H9 (cell line): Measurements from ENCODE around the gene SLC24A3. TPM values are rescaled to one million over a fixed set of nuclear protein-coding genes. Genes with fewer than 3 reads are reported as not detected.

Source experiments
- DNase-seq: peaks from one replicate; pipeline ENCODE4 v3.0.0-alpha.2; 2017
- H2AFZ ChIP-seq: one replicate; pipeline ENCODE4 v1.6.1; 2013; ENCODE audit warnings: mild to moderate bottlenecking, low read length, control low read depth, moderate library complexity
- H2AK5ac ChIP-seq: 2 replicates; pipeline ENCODE4 v1.6.1; 2013; ENCODE audit warnings: low read length, control low read depth, mixed read lengths; ENCODE audit not compliant: insufficient read length
- H2BK120ac ChIP-seq: one replicate; pipeline ENCODE4 v1.6.1; 2013; ENCODE audit warnings: low read depth, mild to moderate bottlenecking, low read length, control low read depth, inconsistent platforms; ENCODE audit not compliant: poor library complexity, severe bottlenecking
- H2BK12ac ChIP-seq: 2 replicates; pipeline ENCODE4 v1.6.1; 2013; ENCODE audit warnings: low read length, control low read depth, mixed read lengths, low read depth; ENCODE audit not compliant: insufficient read length
- H2BK15ac ChIP-seq: 2 replicates; pipeline ENCODE4 v1.6.1; 2013; ENCODE audit warnings: low read depth, low read length, control low read depth
- H2BK20ac ChIP-seq: one replicate; pipeline ENCODE4 v1.6.1; 2013; ENCODE audit warnings: low read depth, mild to moderate bottlenecking, low read length, control low read depth, inconsistent platforms; ENCODE audit not compliant: poor library complexity, severe bottlenecking
- H2BK5ac ChIP-seq: 2 replicates; pipeline ENCODE4 v1.6.1; 2013; ENCODE audit warnings: low read length, control low read depth, mixed read lengths; ENCODE audit not compliant: insufficient read length
- H3K14ac ChIP-seq: 2 replicates; pipeline ENCODE4 v1.6.1; 2013; ENCODE audit warnings: low read length, control low read depth; ENCODE audit not compliant: insufficient read depth
- H3K18ac ChIP-seq: 2 replicates; pipeline ENCODE4 v1.6.1; 2013; ENCODE audit warnings: low read depth, mild to moderate bottlenecking, mixed read lengths, low read length, control low read depth; ENCODE audit not compliant: insufficient read length
- H3K23ac ChIP-seq: 2 replicates; pipeline ENCODE4 v1.6.1; 2013; ENCODE audit warnings: low read length, control low read depth, mixed read lengths, low read depth; ENCODE audit not compliant: insufficient read length
- H3K23me2 ChIP-seq: 2 replicates; pipeline ENCODE4 v1.6.1; 2013; ENCODE audit warnings: low read depth, mild to moderate bottlenecking, mixed read lengths, low read length, control low read depth; ENCODE audit not compliant: insufficient read length, poor library complexity, severe bottlenecking
- H3K27ac ChIP-seq: 2 replicates; pipeline ENCODE4 v1.5.1; 2013; ENCODE audit warnings: low read length, control low read depth, mixed read lengths, low read depth; ENCODE audit not compliant: insufficient read length
- H3K27me3 ChIP-seq: 2 replicates; pipeline ENCODE4 v1.6.1; 2013; ENCODE audit warnings: low read length, control low read depth, inconsistent platforms; ENCODE audit not compliant: insufficient read depth
- H3K4ac ChIP-seq: 2 replicates; pipeline ENCODE4 v1.6.1; 2013; ENCODE audit warnings: low read depth, mild to moderate bottlenecking, control low read depth, inconsistent platforms, low read length, moderate library complexity
- H3K4me1 ChIP-seq: 2 replicates; pipeline ENCODE4 v1.6.1; 2013; ENCODE audit warnings: low read length, control low read depth, inconsistent platforms; ENCODE audit not compliant: insufficient read depth
- H3K4me2 ChIP-seq: 2 replicates; pipeline ENCODE4 v1.6.1; 2013; ENCODE audit warnings: low read length, control low read depth, mixed read lengths; ENCODE audit not compliant: insufficient read length, insufficient read depth
- H3K56ac ChIP-seq: 2 replicates; pipeline ENCODE4 v1.6.1; 2013; ENCODE audit warnings: low read depth, mild to moderate bottlenecking, mixed read lengths, low read length, control low read depth; ENCODE audit not compliant: insufficient read length
- H3K79me1 ChIP-seq: 2 replicates; pipeline ENCODE4 v1.6.1; 2013; ENCODE audit warnings: low read depth, mild to moderate bottlenecking, moderate library complexity, low read length, control low read depth, inconsistent platforms; ENCODE audit not compliant: insufficient read depth, poor library complexity, severe bottlenecking
- H3K79me2 ChIP-seq: 2 replicates; pipeline ENCODE4 v1.6.1; 2013; ENCODE audit warnings: low read length, control low read depth, inconsistent platforms; ENCODE audit not compliant: insufficient read depth
- H3K9ac ChIP-seq: 2 replicates; pipeline ENCODE4 v1.6.1; 2013; ENCODE audit warnings: low read length, control low read depth, mixed read lengths; ENCODE audit not compliant: insufficient read length; ENCODE audit errors: extremely low read depth
- H3K9me3 ChIP-seq: one replicate; pipeline ENCODE4 v1.6.1; 2013; ENCODE audit warnings: low read depth, low read length, inconsistent platforms; ENCODE audit not compliant: control insufficient read depth
- H3T11ph ChIP-seq: one replicate; pipeline ENCODE4 v1.6.1; 2013; ENCODE audit warnings: mild to moderate bottlenecking, low read length, control low read depth, inconsistent platforms
- H4K20me1 ChIP-seq: one replicate; pipeline ENCODE4 v1.6.1; 2013; ENCODE audit not compliant: control insufficient read depth, insufficient read length, insufficient read depth
- H4K5ac ChIP-seq: 2 replicates; pipeline ENCODE4 v1.6.1; 2013; ENCODE audit warnings: low read depth, mild to moderate bottlenecking, mixed read lengths, low read length, control low read depth; ENCODE audit not compliant: insufficient read length
- H4K8ac ChIP-seq: replicated peaks from 2 replicates; pipeline ENCODE4 v1.6.1; 2013; ENCODE audit warnings: low read length, control low read depth, mixed read lengths, low read depth; ENCODE audit not compliant: insufficient read length
- H4K91ac ChIP-seq: 2 replicates; pipeline ENCODE4 v1.6.1; 2013; ENCODE audit warnings: low read depth, mild to moderate bottlenecking, moderate library complexity, mixed read lengths, low read length, control low read depth; ENCODE audit not compliant: insufficient read length
- H3K27ac Mint-ChIP-seq, 3 experiments: 2 replicates in 2 of 3; 3 replicates in 1 of 3; pipeline ENCODE4 v1.8.0; 2020 to 2021; ENCODE audit warnings: mixed read lengths in 3 of 3, mild to moderate bottlenecking in 1 of 3, moderate library complexity in 1 of 3
- H3K27me3 Mint-ChIP-seq: 2 replicates; pipeline ENCODE4 v1.8.0; 2021; ENCODE audit warnings: low read depth, mild to moderate bottlenecking, moderate library complexity, mixed read lengths
- H3K36me3 Mint-ChIP-seq, 3 experiments: 2 replicates in 2 of 3; 3 replicates in 1 of 3; pipeline ENCODE4 v1.8.0; 2020 to 2021; ENCODE audit warnings: low read depth in 3 of 3, mixed read lengths in 3 of 3; ENCODE audit not compliant: insufficient read depth in 1 of 3
- H3K4me1 Mint-ChIP-seq, 2 experiments: 2 replicates each; pipeline ENCODE4 v1.8.0; 2020; ENCODE audit warnings: mixed read lengths in 2 of 2
- H3K4me3 Mint-ChIP-seq, 2 experiments: 2 replicates in 1 of 2; 3 replicates in 1 of 2; pipeline ENCODE4 v1.8.0; 2020 to 2021; ENCODE audit warnings: mild to moderate bottlenecking in 2 of 2, mixed read lengths in 2 of 2, moderate library complexity in 1 of 2
- H3K9me3 Mint-ChIP-seq, 2 experiments: 2 replicates in 1 of 2; 3 replicates in 1 of 2; pipeline ENCODE4 v1.8.0; 2020; ENCODE audit warnings: mild to moderate bottlenecking in 2 of 2, mixed read lengths in 2 of 2, moderate library complexity in 1 of 2
- CTCF ChIP-seq: fragments of 200-600 bp; sonication (generic); conservative IDR thresholded peaks from 3 replicates; pipeline ENCODE4 v1.8.0; 2021; ENCODE audit warnings: antibody characterized with exemption, mild to moderate bottlenecking
- WGBS: extraction: QIAGEN DNeasy Blood & Tissue Kit; methylation state at CpG from one replicate; pipeline ENCODE4 v1.1.7; 2013; ENCODE audit warnings: missing lambda C conversion rate, low lambda C conversion rate, mixed read lengths; ENCODE audit not compliant: insufficient read length; ENCODE audit errors: extremely low coverage; 5-methylcytosine and 5-hydroxymethylcytosine counted together
- total RNA-seq: library from RNA; stranded (reverse); gene quantifications from 2 replicates; pipeline ENCODE4 v1.2.1, GENCODE V29; 2021

The SLC24A3 gene
- total RNA-seq, 1 experiment from 2014 or later = 0.83 TPM

GRCh38 chr20:19653327-19653726 is 440.9 kb downstream of the SLC24A3 start:
- DNase-seq = no peak
- H3T11ph ChIP-seq = no peak overlapping the region
- Mint-ChIP-seq H3K27ac (peak overlapping the region in 1 of 3 experiments; percentile 74; a peak in 2 of 7 replicates), H3K36me3 (peaks cover 0 to 4% (median 0%) of the 10 kb centered on the region in 3 experiments; a peak in 1 of 7 replicates), H3K9me3 (no peaks in the 10 kb centered on the region; a peak in 3 of 5 replicates), H3K4me3 (no peak overlapping the region), H3K27me3 (peaks cover 4% of the 10 kb centered on the region), H3K4me1 (peaks cover 0 to 2% of the 10 kb centered on the region in 2 experiments; a peak in 1 of 4 replicates)
- H3K79me2 ChIP-seq = no peaks in the 10 kb centered on the region
- no peak overlapping the region for H2AFZ ChIP-seq
- no peak overlapping the region for H2BK120ac ChIP-seq
- no peak overlapping the region for H2BK5ac ChIP-seq
- TF ChIP-seq CTCF = no peak
- H4K91ac ChIP-seq = no peak overlapping the region
- no peak overlapping the region for H3K4me2 ChIP-seq
- H3K9me3 ChIP-seq = no peaks in the 10 kb centered on the region
- no peak overlapping the region for H3K56ac ChIP-seq
- no peaks in the 10 kb centered on the region for H3K79me1 ChIP-seq
- H3K27me3 ChIP-seq = no peaks in the 10 kb centered on the region
- H2BK15ac ChIP-seq = no peak overlapping the region
- H4K5ac ChIP-seq = no peak overlapping the region
- H3K9ac ChIP-seq = no peak overlapping the region
- no peak overlapping the region for H2BK20ac ChIP-seq
- no peak overlapping the region for H2AK5ac ChIP-seq
- no peak overlapping the region for H3K27ac ChIP-seq
- WGBS = no CpG with 5 or more reads among the region's 6 CpGs
- H3K4me1 ChIP-seq = no peaks in the 10 kb centered on the region; the same call in 1 of the 2 replicates
- no peak overlapping the region for H3K4ac ChIP-seq
- peaks cover 3% of the 10 kb centered on the region for H3K23me2 ChIP-seq
- no peak overlapping the region for H4K8ac ChIP-seq
- no peak overlapping the region for H2BK12ac ChIP-seq
- H3K14ac ChIP-seq = no peak overlapping the region
- no peak overlapping the region for H3K18ac ChIP-seq
- no peaks in the 10 kb centered on the region for H4K20me1 ChIP-seq
- no peak overlapping the region for H3K23ac ChIP-seq
